Rectal smooth muscle tissue (tissue), 1 donor: ENCODE results near the gene PAFAH2.
"Not testable (repeated sequence)": the region's sequence is repeated elsewhere in the genome, so short reads cannot be mapped to it uniquely, and the experiment has no call there.

Experiments
- H3K27ac ChIP-seq: one replicate; pipeline ENCODE4 v1.7.0; 2013; ENCODE audit warnings: low read depth, low read length, inconsistent platforms
- H3K27me3 ChIP-seq: one replicate; pipeline ENCODE4 v1.7.0; 2013; ENCODE audit warnings: low read length; ENCODE audit not compliant: control insufficient read depth, insufficient read depth
- H3K36me3 ChIP-seq: one replicate; pipeline ENCODE4 v1.7.0; 2013; ENCODE audit warnings: low read length; ENCODE audit not compliant: control insufficient read depth, insufficient read depth
- H3K4me1 ChIP-seq: one replicate; pipeline ENCODE4 v1.7.0; 2013; ENCODE audit warnings: low read length; ENCODE audit not compliant: control insufficient read depth, insufficient read depth
- H3K4me3 ChIP-seq: one replicate; pipeline ENCODE4 v1.7.0; 2013; ENCODE audit warnings: low read length
- H3K9ac ChIP-seq: one replicate; pipeline ENCODE4 v1.7.0; 2013; ENCODE audit warnings: low read length

PAFAH2 gene

DNA sequence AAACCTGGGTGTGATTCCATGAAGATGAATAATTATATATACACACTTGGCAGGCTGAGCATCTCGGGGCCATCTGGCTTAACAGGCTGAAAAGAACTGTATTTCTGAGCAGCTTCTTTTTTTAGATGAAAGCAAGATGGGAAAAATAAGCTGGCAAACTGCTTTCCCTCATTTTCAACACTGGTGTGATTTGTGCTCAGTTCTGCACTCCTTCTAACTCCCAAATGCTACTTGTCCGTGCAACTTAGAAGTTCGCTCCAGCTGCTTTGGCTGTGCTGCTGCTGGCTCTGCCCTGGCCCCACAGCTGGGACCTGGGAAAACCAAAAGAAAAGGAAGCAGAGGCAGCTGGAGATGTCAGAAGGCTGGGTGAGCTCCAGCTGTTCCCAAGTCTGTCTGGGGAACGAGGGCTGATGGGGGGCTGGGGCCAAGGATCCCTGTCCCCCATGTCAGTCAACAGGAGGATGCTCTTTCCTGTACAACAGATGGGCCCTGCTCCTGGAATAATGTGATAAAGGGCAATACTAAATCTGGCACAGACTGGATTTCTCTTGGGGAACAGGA is 44.9 kb downstream of the PAFAH2 start:
- Histone ChIP-seq H3K36me3 (no peaks in the 10 kb centered on the region), H3K4me3 (no peak overlapping the region), H3K4me1 (peaks cover 5% of the 10 kb centered on the region), H3K27ac (peak overlapping the region; percentile 19), H3K27me3 (no peaks in the 10 kb centered on the region), H3K9ac (no peak overlapping the region)

DNA sequence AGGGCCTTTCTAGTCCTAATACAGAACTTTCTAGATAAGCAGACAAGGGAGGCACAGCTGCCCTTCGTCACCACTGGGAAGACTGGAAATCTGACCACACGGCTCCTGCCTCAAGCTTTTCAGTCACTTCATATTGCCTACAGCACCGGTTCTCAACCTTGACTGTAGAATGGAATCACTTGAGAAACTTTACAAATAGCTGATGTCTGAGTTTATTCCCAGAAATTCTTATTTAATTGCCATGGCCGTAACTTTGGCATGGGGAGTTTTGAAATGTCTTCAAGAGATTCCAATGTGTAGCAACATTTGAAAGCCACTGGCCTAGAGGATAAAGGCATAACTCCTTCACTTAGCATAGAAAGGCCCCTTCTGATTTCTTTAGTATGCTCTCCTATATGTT is 49.2 kb downstream of the PAFAH2 start:
- H3K27ac ChIP-seq = no peak overlapping the region
- peaks cover 5% of the 10 kb centered on the region for H3K4me1 ChIP-seq
- H3K36me3 ChIP-seq = no peaks in the 10 kb centered on the region

DNA sequence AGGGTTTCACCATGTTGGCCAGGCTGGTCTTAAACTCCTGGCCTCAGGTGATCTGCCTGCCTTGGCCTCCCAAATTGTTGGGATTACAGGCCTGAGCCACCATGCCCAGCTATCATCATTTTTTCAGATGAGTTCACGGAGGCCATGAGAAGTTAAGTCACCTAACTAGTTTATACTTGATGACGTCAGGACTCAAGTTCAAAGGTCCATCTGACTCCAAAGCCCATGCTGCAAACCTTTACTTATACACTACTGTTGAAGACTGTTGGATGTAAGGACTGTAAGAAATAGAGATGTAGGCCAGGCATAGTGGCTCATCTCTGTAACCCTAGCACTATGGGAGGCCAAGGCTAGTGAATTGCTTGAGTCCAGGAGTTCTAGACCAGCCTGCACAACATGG is 50.8 kb downstream of the PAFAH2 start:
- Histone ChIP-seq H3K4me3 (no peak overlapping the region), H3K4me1 (no peaks in the 10 kb centered on the region)

More for the DNA sequence above, 49.2 kb downstream of the PAFAH2 start:
- Histone ChIP-seq H3K4me3 (no peak overlapping the region), H3K9ac (no peak overlapping the region), H3K27me3 (no peaks in the 10 kb centered on the region)

DNA sequence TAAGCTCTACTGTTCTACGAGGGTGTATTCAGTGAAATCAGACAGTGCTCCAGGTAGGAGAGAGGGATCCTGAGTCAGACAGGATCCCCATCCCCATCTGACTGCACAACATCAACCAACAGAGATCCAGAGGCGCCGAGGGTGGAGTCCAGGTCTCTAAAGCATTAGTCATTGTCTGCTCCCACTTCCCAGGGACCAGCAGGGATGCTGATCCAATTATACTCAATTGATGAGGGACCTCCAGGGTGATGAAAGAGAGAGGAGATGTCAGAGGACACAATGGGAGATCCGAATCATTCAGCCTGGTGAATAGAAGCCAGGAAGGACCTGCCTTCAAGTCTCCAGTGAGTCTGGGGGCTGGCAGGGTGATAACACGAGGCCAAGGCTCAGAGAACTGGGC is 52.1 kb downstream of the PAFAH2 start:
- Histone ChIP-seq H3K27ac (no peak overlapping the region), H3K4me3 (no peak overlapping the region), H3K4me1 (no peaks in the 10 kb centered on the region), H3K36me3 (no peaks in the 10 kb centered on the region), H3K9ac (no peak overlapping the region), H3K27me3 (no peaks in the 10 kb centered on the region)

More for the DNA sequence above, 50.8 kb downstream of the PAFAH2 start:
- H3K36me3 ChIP-seq = no peaks in the 10 kb centered on the region
- H3K9ac ChIP-seq = no peak overlapping the region
- H3K27ac ChIP-seq = no peak overlapping the region
- H3K27me3 ChIP-seq = no peaks in the 10 kb centered on the region

DNA sequence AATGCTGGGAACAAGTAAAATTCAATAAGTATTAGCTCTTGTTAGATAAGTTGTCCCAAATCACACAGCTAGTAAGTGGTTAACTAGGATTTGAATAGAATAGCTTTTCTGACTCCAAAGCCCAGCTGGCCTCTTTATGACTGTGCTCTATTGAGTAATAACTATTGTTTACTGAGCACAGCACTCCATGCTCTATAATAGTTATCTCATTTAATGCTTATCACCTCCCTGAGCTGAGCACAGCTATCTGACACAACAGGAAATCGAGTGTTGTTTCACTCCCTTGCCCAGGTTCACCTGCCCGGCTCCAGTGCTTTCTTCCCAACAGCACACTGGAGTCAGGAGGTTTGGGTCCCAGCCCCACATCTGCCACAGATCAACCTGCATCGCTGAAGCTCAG is 52.9 kb downstream of the PAFAH2 start:
- Histone ChIP-seq H3K27me3 (no peaks in the 10 kb centered on the region), H3K36me3 (no peaks in the 10 kb centered on the region), H3K4me1 (no peaks in the 10 kb centered on the region), H3K9ac (no peak overlapping the region), H3K4me3 (no peak overlapping the region), H3K27ac (no peak overlapping the region)

DNA sequence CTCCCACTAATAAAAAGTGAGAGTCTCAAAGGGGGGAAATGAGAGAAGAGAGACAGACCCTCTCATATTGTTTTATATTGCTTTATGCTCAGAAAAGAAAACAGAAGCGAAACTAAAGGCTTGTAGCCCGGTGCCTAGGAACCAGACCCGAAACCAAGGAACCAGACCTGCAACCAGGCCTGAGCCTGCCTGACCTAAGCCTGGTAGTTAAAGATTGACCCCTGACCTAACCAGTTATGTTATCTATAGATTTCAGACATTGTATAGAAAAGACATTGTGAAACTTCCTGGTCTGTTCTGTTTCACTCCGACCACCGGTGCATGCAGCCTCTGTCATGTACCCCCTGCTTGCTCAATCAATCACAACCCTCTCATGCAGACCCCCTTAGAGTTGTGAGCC is 54.4 kb downstream of the PAFAH2 start:
- not testable (repeated sequence) for H3K27me3 ChIP-seq, H3K4me1 ChIP-seq, H3K4me3 ChIP-seq, H3K27ac ChIP-seq, H3K9ac ChIP-seq, H3K36me3 ChIP-seq

DNA sequence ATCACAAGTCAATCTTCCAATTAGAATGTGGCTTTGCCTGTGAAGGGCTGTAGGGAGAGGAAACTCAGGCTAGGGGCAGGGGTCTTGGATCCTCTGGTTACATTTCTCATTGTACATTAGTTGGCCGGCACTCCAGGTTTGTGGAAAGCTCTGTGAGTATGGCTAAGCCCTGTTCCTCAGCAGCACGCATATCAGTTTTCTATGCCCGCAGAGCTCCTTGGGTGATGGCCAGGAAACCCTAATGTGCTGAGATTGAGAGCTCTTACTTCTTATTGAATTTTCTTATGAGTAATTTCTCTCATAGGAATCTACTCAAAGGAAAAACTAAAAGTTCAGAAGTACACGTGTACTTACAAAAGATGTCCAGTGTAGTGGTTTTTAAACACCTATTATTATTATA is 60.9 kb downstream of the PAFAH2 start:
- H3K27ac ChIP-seq = no peak overlapping the region
- H3K9ac ChIP-seq = no peak overlapping the region
- no peaks in the 10 kb centered on the region for H3K4me1 ChIP-seq
- no peaks in the 10 kb centered on the region for H3K27me3 ChIP-seq
- H3K4me3 ChIP-seq = no peak overlapping the region
- no peaks in the 10 kb centered on the region for H3K36me3 ChIP-seq

DNA sequence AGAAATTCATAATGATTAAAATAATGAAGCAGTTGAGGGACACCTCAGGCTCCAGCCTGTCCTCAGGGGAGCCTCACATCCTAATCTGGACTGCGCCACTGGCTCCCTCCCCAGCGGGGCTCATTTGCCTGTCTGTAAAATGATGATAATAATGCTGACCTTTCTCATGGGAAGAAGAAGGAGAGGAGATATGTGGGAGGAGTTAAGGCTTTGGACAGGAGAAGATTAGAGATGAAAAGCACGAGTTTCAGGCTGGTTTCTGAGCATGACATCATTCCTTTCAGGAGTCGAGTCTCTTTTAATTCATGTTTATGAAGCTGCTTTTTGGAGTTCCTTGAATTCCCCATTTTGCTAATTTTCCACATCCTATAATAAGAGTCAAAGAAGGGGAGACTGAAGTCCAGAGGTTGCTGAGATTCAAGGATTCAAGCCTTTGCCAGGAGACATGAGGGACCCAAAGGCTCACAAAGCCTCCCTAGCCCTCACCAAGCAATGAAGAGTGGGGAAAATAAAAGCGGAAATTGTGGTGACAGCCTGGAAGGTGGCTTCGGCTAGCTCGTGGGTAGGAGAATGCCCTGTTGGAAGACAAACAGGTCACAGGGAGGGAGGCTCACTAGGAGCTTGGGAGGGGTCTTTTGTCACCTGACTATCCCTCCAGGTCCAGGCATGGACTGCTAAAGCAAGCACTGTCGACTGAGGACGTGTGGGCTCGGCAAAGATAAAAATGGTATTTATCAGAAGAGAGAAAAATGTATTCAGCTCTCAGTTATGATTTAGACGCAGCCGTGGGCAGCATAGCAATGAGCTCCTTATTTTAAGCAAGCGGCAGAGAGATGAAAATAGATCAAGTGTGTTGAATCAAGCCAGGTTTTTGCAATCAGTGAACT is 64.1 kb downstream of the PAFAH2 start:
- H3K36me3 ChIP-seq = no peaks in the 10 kb centered on the region
- H3K27ac ChIP-seq = no peak overlapping the region
- no peaks in the 10 kb centered on the region for H3K27me3 ChIP-seq
- H3K4me1 ChIP-seq = no peaks in the 10 kb centered on the region
- H3K9ac ChIP-seq = no peak overlapping the region
- no peak overlapping the region for H3K4me3 ChIP-seq

DNA sequence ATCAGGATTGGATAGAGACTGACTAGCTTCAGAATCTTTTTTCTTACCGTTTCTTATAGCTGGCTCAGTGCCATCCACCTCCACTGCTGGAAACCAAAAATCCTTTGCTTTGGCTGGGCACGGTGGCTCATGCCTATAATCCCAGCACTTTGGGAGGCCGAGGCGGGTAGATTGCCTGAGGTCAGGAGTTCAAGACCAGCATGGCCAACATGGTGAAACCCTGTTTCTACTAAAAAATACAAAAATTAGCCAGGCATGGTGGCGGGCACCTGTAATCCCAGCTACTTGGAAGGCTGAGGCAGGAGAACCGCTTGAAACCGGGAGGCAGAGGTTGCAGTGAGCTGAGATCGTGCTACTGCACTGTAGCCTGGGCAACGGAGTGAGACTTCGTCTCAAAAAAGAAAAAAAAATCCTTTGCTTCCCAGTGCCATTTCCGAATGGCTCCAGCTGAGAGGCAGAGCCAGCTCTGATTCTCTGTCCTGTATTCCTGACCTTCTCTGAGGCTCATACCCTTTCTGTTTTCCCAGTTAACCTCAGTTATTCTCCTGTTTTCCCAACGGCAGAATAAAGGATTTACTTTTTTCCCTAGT is 65.0 kb downstream of the PAFAH2 start:
- not testable (repeated sequence) for H3K9ac ChIP-seq, H3K27me3 ChIP-seq, H3K27ac ChIP-seq, H3K36me3 ChIP-seq, H3K4me3 ChIP-seq, H3K4me1 ChIP-seq

DNA sequence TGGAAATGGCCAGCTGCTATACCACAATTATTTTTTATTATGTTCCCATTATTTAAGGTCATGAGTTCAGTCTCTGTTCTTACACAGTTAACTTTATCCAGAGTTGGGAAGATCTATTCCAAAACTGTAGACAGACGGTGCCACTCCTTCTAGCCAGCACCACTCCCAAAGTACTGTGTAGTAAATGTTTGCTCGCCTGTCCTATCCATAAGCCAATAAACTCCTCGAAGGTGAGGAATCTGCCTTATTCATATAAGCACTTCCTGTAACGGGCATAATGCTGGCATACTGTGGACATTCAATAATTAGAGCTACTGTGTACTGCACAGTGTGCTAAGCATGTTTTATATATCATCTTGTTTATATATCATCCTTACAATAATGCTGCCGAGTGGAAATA is 65.5 kb downstream of the PAFAH2 start:
- H3K9ac ChIP-seq = no peak overlapping the region
- no peaks in the 10 kb centered on the region for H3K4me1 ChIP-seq
- H3K4me3 ChIP-seq = no peak overlapping the region
- no peak overlapping the region for H3K27ac ChIP-seq
- no peaks in the 10 kb centered on the region for H3K27me3 ChIP-seq
- no peaks in the 10 kb centered on the region for H3K36me3 ChIP-seq

DNA sequence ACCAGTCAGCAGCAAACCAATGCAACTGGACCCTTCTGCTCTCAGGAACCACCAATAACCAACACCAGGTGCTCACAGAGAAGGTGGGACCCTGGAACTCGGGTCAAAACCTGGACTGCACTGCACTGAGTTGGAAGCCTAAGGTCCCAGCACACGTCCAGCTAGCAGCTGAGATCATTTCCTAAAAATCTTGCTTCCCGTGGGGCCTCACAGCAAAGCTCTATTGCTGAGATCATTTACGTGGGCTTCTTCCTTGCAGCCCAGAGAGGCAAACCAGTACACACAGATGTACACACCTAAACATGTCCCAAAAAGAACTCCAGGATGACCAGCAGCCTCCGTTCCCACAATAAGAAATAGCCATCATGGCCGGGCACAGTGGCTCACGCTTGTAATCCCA is 68.8 kb downstream of the PAFAH2 start:
- Histone ChIP-seq H3K36me3 (no peaks in the 10 kb centered on the region), H3K9ac (no peak overlapping the region), H3K4me3 (no peak overlapping the region), H3K4me1 (no peaks in the 10 kb centered on the region), H3K27ac (no peak overlapping the region), H3K27me3 (no peaks in the 10 kb centered on the region)

DNA sequence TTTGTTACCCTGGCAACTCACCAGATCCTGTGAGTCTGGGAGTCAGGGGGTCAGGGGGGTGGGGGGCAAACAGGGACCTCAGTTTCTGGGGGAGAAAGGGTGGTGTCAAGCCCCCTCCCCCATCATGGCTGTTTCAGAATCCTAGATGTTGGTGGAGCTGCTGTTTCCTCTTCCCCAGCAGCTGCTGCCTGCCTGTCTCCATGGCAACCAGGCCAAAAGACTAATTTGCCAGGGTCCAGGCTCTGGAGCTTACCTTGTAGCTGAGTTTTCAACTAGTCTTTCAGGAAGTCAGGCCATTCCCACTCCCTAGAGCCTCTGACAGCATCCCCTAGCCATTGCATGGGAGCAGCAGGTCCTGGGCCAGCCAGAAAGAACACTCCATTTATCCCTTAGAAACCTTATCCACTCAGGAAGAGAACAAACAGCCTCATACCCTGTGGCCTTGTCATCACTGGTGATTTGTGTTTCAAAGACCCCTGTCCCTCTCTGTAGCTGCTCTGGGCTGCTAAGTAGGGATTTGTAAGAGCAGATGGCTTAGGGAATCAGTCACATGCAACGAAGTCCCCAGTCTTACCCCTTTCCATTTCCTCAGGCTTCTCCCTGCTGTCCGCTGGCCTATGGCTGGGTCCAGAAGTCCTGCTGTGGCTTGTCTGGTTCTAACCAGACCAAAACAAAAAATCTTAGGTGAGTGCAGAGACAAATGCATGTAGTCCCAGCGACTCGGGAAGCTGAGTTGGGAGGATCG is 70.2 kb downstream of the PAFAH2 start:
- Histone ChIP-seq H3K4me1 (no peaks in the 10 kb centered on the region), H3K9ac (no peak overlapping the region), H3K27me3 (no peaks in the 10 kb centered on the region), H3K36me3 (no peaks in the 10 kb centered on the region), H3K4me3 (no peak overlapping the region), H3K27ac (no peak overlapping the region)
